GM18870 (cell line): ENCODE measurements around the gene PIP5K1C.
"Not testable (repeated sequence)": the region's sequence is repeated elsewhere in the genome, so short reads cannot be mapped to it uniquely, and the experiment has no call there.

Experiments used
- ATAC-seq: cut with Tn5 transposase; IDR thresholded peaks from one replicate; pipeline ENCODE4 v1.9.1; 2021; ENCODE audit warnings: moderate library complexity; ENCODE audit not compliant: unreplicated experiment

PIP5K1C gene

GRCh38 chr19:3631053-3631861 lies 69.0 kb downstream of the PIP5K1C start:
- no peak for ATAC-seq

- ATAC-seq = not testable (repeated sequence)
These were observed 71.5 kb downstream of the PIP5K1C start for GRCh38 chr19:3628766-3629165.

- ATAC-seq = no peak
These were observed 72.9 kb downstream of the PIP5K1C start for GRCh38 chr19:3627351-3627723.

- ATAC-seq = peak; percentile 68
These were observed 73.6 kb downstream of the PIP5K1C start, which contains the start of gene CACTIN for GRCh38 chr19:3626473-3627350. CACTIN (minus strand) TSS chr19:3626790; CDS start chr19:3626762, 28 bp downstream.

- ATAC-seq = no peak
These were observed 74.2 kb downstream of the PIP5K1C start for GRCh38 chr19:3625996-3626472.

- ATAC-seq = no peak
These were observed 76.6 kb downstream of the PIP5K1C start for GRCh38 chr19:3623716-3624115.

GRCh38 chr19:3622224-3622623 lies 78.0 kb downstream of the PIP5K1C start:
- no peak for ATAC-seq

- ATAC-seq = no peak
These were observed 78.6 kb downstream of the PIP5K1C start for GRCh38 chr19:3621689-3622088.

GRCh38 chr19:3620817-3621547 lies 79.3 kb downstream of the PIP5K1C start:
- no peak for ATAC-seq

- ATAC-seq = no peak
These were observed 80.0 kb downstream of the PIP5K1C start for GRCh38 chr19:3620145-3620816.

GRCh38 chr19:3619631-3620012 lies 80.6 kb downstream of the PIP5K1C start:
- no peak for ATAC-seq

GRCh38 chr19:3618811-3619630 lies 81.2 kb downstream of the PIP5K1C start:
- ATAC-seq = no peak

GRCh38 chr19:3618144-3618810 lies 82.0 kb downstream of the PIP5K1C start:
- no peak for ATAC-seq

- ATAC-seq = no peak
These were observed 82.8 kb downstream of the PIP5K1C start for GRCh38 chr19:3617463-3617862.

- ATAC-seq = no peak
These were observed 84.6 kb downstream of the PIP5K1C start for GRCh38 chr19:3615524-3616135.

- ATAC-seq = no peak
These were observed 85.3 kb downstream of the PIP5K1C start for GRCh38 chr19:3614858-3615505.

- ATAC-seq = no peak
These were observed 86.2 kb downstream of the PIP5K1C start for GRCh38 chr19:3613818-3614661.
